Epithelial cell of esophagus (primary cell): Measurements from ENCODE around the gene PIGZ.

Experiments used
- DNase-seq: peaks from one replicate; pipeline ENCODE4 v3.0.0; 2010; ENCODE audit warnings: low read depth
- H3K4me3 ChIP-seq: 2 replicates; pipeline ENCODE4 v1.5.1; 2011; ENCODE audit warnings: mild to moderate bottlenecking, low read length, control low read depth
- TF ChIP-seq, protein P1 (sequence below): IDR thresholded peaks from 2 replicates; pipeline ENCODE4 v1.5.1; 2011; ENCODE audit warnings: low read depth, mild to moderate bottlenecking, low read length, control low read depth, inconsistent platforms; ENCODE audit not compliant: insufficient read depth; ENCODE audit errors: missing control alignments

PIGZ gene

DNA sequence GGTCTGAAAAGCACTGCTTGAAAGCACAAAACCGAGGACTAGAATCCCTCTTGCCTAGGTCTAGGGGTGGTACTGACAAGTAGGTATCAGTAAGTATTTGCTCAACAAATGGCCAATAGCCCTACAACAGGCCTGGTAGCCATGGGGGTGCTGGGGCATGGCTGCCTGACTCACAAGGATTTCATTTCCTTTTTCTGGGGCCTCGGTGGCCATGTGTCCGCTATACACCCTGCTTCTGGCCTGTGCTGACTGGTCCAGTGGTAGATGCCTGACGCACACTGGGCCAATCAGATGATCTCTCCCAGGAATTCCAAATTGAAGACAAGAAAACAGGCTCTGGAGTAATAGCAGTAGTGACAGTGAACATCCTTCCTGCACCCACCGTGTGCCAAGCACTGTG, 31.6 kb upstream of the PIGZ start:
- TF ChIP-seq, protein P1, sequence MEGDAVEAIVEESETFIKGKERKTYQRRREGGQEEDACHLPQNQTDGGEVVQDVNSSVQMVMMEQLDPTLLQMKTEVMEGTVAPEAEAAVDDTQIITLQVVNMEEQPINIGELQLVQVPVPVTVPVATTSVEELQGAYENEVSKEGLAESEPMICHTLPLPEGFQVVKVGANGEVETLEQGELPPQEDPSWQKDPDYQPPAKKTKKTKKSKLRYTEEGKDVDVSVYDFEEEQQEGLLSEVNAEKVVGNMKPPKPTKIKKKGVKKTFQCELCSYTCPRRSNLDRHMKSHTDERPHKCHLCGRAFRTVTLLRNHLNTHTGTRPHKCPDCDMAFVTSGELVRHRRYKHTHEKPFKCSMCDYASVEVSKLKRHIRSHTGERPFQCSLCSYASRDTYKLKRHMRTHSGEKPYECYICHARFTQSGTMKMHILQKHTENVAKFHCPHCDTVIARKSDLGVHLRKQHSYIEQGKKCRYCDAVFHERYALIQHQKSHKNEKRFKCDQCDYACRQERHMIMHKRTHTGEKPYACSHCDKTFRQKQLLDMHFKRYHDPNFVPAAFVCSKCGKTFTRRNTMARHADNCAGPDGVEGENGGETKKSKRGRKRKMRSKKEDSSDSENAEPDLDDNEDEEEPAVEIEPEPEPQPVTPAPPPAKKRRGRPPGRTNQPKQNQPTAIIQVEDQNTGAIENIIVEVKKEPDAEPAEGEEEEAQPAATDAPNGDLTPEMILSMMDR, result no peak
- no peak overlapping the region for H3K4me3 ChIP-seq
- DNase-seq, result peak; percentile 74

DNA sequence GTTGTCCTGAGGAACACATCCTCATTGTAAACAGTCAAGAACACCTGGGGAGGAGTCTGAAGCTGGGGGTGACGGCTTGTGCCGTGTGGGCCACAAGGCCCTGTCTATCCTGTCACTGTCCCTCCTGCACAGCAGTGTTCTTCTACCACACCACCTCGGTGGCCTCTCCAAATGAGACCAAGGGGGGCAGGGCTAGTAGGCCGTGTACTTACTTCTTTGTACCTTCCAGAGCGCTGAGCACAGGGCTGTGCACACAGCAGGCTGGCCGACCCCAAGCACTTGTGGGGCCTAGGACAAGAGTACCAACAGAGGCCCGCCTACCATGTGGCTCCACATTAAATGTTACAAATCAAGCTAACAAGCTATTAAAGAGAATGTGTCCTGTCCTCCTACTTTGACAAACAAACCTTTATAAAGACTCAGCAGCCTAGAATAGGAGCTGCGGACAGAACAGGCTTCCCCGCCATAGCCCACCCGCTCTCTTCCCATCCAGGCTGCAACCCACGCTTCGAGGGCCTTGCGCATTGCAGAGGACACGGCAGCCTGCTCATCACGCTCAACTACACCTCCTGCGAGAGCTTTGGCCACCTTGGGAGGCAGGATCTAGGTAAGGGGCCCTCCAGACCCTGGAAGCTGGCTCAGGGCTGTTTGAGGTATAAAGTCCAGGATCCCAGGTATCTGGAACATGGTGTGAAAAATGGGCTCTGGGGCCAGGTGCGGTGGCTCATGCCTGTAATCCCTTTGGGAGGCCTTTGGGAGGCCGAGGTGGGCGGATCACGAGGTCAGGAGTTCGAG, 30.5 kb upstream of the PIGZ start:
- DNase-seq, result no peak
- H3K4me3 ChIP-seq, result no peak overlapping the region
- TF ChIP-seq, protein P1, result no peak

DNA sequence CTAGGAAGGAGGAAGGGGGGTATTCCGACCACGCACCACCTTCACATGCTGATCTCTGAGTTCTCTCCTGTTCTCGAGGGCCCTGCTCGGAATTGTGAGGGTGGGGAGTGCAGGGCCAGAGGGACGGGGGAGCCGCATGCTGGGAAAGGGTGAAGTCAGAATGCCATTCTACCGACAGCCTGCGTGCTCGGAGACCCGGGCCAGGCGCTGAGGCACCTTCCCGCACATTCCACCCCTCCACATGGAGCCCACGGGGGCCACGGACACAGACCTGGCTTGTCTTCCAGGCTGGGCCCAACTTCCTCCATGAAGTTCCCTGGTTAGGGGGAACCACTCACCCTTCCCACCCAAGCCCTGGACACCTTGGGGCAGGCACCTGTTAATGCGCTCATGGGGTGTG, 28.7 kb upstream of the PIGZ start:
- DNase-seq, result no peak
- no peak overlapping the region for H3K4me3 ChIP-seq
- TF ChIP-seq, protein P1, result no peak

DNA sequence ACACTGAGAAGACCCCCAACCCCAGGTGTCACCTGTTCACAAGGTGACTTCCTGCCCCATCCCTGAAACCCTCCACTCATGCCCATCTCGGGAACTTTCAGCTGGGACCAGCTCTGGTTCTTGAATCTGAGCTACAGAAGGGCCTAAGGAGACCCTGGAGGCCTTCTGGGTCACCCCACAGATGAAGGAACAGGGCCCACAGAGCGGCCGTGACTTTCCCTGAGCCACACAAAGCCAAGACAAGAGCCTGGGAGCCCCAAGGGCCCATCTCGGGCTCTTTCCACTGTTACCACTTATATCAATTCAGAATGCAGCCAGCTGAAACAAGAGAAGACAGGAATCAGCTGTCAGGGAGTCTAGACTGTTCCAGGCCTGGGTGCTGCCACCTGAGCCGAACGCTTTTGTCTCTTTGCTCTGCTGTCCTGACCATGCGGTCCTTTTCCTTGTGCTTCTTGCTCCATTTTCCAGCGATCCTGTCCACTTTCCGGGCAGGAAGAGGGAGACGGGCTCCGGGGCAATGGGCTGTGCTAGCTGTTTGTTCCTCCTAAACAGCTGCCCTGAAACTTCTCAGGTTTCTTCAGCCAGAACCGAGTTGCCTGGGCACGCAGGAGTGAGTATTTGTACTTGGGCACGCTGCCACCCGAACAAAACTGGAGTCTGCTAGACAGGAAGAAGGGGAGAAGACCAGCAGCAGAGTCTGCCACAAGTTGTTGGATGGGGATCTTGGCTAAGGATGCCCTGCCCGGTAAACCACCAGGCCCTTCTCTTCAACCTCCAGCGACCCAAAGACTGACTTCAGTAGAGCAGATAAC, 28.0 kb upstream of the PIGZ start:
- no peak overlapping the region for H3K4me3 ChIP-seq
- DNase-seq, result peak; percentile 84
- TF ChIP-seq, protein P1, result no peak

DNA sequence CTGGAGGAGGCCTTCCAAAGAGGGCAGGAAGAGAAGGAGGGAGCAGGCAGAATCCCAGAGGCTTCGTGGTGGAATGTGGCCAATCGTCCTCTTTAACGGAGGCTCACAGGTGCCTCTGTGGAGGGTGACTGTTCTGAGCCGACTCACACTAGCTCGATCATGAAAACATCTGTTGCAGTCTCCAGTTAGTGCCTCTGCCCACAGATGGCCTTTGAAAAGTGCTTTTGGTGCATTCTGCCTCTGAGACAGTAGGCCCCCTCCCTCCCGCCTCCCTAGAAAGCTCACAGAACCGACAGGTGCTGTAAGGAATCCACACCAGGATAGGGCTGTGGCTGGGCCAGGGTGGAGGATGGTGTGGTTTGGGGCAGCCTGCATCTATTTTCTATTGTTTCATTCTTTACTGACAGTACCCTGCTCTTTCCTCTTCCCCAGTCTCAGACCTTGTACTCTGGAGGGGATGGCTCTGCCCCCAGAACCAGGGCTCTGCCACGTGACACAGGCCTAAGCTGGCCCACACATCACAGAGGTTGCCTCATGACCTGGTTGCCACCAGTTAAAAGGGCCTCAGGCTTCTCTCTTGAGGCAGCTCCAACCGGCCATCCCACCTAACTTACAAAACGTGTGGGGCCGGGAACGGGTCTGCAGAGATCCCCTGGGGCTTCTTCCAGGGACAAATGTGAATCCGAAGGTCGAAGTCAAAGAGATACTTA, 27.2 kb upstream of the PIGZ start:
- H3K4me3 ChIP-seq, result no peak overlapping the region
- no peak for DNase-seq
- TF ChIP-seq, protein P1, result no peak

DNA sequence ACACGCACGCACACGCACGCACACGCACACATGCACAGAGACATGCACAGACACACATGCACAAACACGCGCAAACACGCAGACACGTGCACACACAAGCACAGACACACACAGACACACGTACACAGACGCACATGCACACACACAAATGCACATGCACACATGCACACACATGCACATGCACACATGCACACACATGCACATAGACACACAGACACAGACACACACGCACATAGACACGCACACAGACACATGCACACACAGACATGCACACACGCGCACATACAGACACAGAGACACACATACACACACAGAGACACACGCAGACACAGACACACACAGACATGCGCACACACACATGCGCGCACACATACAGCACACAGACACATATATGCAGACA, 26.4 kb upstream of the PIGZ start:
- no peak overlapping the region for H3K4me3 ChIP-seq
- DNase-seq, result no peak
- TF ChIP-seq, protein P1, result no peak
